DMS153 treated with DMSO at 0.1 percent for 48 hours (cell line): ENCODE measurements around the gene PTPRN2.

Experiments
- DNase-seq: peaks from one replicate; lab custom pipeline; 2025; ENCODE audit not compliant: unreplicated experiment; lab: John Stamatoyannopoulos, UW

PTPRN2 gene

GRCh38 chr7:157839226-157839625 lies 748.4 kb downstream of the PTPRN2 start:
- no peak for DNase-seq

DNA sequence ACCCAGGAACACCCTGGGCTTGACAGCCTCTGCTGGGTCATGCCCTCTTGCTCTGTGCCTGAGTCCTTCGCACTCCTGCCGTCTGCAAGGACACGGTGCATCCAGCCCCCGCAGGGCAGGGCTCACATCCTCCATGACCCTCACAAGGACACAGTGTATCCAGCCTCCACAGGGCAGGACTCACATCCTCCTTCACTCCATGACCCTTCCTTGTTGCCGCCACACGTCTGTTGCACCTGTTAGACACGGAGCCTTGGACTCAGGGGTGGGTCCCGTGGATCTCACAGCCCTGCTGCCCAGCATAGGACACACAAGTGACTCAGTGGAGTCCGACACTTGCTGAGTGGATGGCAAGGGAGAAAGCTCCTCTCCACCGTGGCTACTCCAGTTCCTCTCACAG lies 750.1 kb downstream of the PTPRN2 start:
- no peak for DNase-seq

GRCh38 chr7:157837047-157837446 lies 750.6 kb downstream of the PTPRN2 start:
- DNase-seq: no peak

DNA sequence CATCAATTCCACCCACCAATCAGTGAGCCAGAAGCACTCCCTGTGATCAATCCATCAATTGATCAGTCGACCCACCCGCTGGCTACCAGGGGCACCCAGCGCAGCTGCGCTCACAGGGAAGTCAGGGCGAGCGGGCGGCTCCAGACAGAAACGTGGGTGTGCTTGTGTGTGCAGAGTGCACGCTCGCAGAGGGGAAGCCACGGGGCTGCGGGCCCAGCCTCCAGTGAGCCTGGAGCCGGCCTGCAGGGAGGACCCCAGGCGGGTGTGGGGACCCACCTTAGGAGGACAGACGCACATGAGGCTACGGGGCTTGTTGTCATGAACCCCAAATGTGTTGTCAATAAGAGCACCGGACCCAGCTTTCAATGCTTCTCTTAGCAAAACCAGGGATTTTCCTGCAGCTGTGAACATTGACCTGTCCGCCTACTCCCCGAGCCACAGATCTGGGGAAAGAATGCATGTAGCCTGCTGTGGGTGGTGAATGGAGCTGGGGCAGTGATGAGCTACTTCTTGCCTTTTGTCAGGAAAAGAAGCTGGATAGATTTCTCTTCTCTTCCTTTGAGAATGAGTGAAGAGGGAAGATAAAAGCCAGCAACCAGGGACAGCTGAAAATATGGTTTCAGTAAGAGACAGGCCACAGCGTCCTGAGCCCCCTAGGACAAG lies 753.0 kb downstream of the PTPRN2 start:
- DNase-seq: no peak

GRCh38 chr7:157832866-157833607 lies 754.6 kb downstream of the PTPRN2 start:
- DNase-seq: no peak

DNA sequence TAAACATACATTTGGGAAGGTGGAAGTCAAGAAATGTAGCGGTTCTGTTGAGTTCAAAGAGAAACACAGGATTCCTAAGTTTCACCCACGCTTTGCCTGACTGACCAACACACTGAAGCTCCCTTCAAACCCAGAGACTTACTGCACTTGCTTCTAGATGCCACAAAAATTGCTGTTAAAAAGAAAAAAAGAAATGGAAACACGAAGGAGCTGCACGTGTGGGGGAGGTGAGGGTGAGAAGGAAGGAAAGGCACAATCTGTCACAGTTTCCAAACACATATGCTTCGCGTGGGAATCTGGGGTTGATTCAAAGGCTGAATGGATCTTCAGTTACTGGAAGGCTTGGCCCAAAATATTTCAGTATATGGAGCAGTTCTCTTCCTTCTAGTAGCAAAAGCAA lies 755.2 kb downstream of the PTPRN2 start:
- no peak for DNase-seq

DNA sequence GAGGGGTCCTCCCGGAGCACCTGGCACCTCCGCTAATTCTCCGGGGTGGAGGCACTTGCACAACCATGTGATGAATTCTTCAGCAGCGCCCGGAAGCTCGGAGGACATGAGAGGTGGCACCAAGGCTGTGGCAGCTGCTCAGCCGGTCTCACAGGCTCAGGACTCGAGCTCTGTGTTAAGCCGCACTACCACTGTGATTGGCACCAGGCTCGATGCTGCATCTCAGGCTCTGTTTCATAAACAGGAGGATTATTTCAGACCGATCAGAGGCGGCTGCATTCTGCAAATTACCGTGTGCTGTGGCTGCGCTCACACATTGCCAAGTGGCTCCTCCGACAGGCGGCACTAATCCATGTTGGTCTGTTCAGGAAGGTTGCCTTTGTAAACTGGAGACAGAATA lies 755.6 kb downstream of the PTPRN2 start:
- DNase-seq: no peak

DNA sequence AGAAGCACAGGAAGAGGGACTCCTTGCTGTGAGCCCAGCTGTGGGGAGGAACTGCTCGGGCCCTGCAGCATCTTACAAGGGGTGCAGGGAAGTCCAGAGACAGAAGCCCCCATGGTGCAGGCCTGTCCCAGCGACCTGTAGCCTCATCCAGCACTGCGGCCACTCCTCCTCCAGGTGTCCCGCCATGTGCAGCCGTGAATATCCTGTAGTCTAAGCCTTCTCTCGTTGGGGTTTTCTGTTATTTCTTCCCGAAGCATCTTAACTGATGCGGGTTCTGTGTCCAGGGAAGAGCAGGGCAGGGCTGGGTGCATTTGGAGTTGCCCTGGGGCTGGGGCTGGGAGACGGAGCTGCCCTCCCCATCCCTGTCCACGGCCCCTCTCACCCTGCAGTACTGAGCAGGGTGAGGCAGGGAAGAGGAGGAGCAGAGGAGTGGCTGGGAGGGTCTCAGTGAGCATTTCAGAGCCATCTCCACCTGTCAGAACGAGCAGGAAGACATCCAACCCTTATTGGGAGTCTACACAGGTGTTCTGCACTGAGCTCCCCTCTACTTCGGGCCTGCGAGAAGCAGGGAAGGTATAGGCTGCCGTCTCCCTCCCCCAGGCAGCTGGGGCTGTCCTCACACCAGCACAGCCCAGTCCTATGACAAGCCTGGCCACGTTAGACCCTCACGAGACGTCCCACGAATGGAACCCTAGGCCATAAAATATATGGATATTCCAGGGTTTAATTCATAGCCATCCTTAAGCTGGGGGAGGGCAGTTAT lies 756.3 kb downstream of the PTPRN2 start:
- DNase-seq: no peak

DNA sequence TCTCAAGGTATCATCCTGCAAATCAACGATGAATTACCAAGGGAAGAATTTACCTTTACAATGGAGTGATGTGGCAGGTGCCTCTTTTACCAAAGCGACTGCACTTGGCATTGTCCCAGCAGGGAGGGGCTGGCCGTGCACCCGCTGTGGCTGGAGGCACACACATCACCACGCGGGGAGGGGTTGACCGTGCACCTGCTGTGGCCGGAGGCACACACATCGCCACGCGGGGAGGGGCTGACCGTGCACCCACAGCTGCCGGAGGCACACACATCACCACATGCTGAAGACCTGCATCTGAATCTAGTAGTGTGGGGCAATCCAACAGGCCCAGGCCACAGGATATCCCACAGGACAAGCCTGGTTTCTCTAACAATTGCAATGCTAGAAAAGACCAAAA lies 757.3 kb downstream of the PTPRN2 start:
- DNase-seq: peak; percentile 18

DNA sequence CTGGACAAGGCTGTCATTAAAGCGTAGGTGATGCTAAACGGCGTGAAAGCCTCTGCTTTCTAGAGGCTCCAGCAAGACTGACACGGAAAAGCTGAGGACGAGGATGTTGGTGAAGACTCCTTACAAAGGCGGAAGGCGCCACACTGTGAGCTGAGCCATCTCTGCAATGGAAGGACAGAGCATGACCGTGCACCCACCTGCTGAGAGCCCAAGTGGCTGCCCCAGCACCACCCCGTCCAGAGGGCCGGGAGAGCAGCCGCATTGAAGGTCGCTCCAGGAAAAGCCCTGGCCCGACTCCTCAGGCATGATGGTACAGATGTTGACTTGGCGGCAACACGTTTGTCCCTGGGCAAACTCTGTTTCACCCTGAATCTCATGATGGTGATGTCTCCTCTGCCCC lies 758.1 kb downstream of the PTPRN2 start:
- DNase-seq: no peak

GRCh38 chr7:157828881-157829280 lies 758.7 kb downstream of the PTPRN2 start:
- no peak for DNase-seq

DNA sequence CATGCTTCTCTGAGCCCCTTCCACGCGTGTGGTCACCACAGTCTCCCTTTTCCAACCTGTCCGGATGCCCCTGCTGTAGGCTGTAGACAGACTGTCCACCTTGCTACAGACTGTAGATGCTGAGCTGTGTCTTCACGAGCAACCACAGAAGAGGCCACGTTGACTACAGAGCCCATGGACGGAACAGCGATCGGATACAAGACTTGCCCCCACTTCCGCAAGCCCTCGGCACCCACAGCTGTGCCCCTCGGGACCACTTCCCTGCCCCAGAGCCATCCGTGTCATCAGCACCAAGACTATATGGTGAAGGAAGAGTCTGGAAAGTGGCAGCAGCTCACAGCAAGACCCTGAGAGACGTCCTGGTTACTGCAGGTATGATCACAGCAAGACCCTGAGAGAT lies 759.4 kb downstream of the PTPRN2 start:
- DNase-seq: no peak

DNA sequence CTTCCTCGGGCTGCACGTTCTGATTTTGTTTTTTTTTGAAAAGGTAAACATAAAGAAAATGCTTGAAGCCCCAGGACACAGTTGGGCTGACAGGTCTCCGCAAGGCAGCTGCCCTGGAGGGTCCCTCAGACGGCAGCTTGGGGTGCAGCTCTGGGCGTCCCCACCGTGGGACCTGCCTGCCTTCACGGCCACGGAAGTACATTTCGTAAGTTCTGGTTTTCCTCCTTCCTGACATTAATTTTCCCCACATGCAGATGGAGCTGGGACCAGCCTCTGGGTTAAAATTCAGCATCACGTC lies 759.8 kb downstream of the PTPRN2 start:
- no peak for DNase-seq

- no peak for DNase-seq
Measured at GRCh38 chr7:157827045-157827862, 760.4 kb downstream of the PTPRN2 start.

DNA sequence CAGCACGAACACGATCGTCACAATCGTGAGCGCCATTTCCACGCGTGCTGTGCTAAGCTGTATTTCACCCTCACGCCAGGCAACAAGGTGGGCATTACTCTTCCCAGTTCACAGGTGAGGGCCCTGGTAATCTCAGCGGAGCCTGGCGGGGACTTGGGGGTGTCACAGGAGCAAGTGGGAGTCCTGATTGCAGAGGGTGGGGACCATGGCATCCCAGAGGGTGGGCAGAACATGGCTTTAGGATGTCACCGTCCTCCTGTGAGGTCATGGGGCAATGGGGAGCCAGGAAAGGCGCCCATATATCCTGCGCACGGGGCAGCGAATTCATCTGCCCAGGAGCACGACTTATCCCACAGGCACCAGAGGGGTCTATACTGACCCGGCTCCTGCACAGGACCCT lies 761.1 kb downstream of the PTPRN2 start:
- no peak for DNase-seq

DNA sequence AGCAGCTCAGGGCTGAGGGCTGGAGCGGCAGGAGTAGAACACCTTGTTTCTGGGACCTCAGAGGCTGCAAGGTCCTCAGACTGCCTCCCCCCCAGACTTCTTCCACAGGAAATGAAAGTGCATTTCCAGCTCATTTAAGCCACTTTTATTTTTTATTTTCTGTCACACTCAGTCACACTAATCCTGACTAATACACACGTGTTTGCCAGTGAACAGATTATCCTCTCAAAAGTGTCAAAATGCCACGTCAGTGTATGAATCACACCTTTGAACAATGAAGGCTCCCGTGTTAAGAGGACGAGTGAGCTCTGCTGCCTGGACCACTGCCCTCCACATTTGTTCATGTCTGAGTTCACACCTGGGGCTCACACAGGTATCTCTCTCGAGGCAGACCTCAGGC lies 762.3 kb downstream of the PTPRN2 start:
- DNase-seq: no peak

DNA sequence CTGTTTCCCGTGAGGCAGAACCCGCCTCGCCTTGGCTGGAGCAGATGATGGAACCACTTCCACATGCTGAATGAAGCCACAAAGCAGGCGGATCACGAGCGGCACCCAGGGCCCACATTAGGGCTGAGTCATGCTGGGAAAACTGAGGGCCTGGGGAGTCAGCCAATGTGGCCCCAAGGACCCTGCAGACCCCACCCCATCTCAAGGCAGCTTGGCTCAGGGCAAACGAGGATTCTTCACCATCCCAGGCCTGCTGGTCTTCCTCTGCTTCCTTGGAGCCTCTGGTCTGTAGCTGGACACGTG lies 762.9 kb downstream of the PTPRN2 start:
- DNase-seq: no peak

GRCh38 chr7:157824011-157824818 lies 763.4 kb downstream of the PTPRN2 start:
- no peak for DNase-seq

DNA sequence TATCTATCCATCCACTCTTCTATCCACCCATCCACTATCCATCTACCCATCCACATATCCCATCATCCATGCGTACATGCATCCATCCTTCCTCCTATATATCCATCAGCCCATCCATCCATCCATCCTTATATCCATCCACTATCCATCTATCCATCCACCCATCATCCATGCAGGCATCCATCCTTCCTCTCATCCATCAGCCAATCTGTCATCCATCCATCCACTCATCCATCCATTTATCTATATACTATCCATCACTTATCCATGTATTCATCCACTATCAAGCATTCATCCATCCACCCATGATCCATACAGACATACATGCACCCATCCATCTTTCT lies 765.0 kb downstream of the PTPRN2 start:
- no peak for DNase-seq

DNA sequence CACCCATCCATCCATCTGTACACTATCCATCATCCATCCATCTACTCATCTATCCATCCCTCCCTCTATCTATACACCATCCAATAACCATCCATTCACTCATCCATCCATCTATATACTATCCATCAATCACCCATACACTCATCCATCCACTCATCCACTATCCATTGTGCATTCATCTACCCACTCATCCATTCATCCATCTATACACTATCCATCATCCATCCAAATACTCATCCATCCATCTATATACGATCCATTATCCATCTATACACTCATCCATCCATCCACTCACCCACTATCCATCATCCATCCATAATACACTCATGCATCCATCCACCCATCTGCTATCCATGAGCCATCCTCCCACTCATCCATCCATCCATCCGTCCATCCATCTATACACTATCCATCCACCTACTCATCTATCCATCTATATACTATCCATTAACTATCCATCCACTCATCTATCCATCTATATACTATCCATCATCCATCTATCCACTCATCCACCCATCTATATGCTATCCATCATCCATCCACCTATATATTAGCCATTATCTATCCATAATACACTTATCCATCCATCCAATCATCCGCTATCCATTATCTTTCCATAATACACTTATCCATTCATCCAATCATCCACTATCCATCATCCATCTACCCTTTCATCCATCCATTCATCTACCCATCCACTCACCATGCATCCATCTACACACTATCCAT lies 765.5 kb downstream of the PTPRN2 start:
- DNase-seq: no peak
